ENCODE results near the gene EIF4B.

DNA sequence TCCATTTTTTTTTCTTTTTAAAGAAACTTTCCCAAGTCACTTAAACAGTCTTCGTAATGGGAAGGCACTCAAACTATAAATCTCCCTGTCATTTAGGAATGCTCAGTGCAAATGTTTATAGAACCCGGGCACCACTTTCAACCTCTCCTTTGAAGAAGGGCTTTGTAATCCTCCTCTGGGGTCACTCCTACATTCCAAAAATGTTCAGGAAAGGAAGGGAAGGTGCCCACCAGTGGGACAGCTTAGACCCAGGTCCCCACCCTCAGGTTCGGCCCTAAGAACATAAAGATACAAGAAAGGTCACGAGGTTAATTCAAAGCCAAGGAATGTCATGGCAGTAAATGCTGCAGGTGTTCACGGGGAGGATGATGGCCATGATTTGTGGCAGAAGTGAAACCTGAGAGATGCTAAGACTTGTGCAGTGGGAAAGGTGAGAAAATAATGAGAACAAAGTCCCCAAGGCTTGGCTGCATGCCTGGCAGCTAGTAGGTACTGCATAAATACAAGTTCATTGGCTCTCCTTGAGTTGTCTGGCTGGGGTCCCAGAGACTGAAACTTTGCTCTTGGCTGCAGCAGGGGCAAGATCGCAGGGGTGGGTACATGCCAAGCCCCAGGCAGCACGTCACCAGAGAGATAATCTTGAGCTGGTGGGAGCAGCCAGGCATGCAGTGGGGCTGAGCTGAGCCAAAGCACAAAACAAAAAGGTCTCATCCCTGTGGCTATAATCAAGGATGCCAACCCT lies 36.3 kb upstream of the EIF4B start:
- TF ChIP-seq POLR2A (IDR thresholded peaks at IDR 0.05) = no peak
- TF ChIP-seq, protein P1, sequence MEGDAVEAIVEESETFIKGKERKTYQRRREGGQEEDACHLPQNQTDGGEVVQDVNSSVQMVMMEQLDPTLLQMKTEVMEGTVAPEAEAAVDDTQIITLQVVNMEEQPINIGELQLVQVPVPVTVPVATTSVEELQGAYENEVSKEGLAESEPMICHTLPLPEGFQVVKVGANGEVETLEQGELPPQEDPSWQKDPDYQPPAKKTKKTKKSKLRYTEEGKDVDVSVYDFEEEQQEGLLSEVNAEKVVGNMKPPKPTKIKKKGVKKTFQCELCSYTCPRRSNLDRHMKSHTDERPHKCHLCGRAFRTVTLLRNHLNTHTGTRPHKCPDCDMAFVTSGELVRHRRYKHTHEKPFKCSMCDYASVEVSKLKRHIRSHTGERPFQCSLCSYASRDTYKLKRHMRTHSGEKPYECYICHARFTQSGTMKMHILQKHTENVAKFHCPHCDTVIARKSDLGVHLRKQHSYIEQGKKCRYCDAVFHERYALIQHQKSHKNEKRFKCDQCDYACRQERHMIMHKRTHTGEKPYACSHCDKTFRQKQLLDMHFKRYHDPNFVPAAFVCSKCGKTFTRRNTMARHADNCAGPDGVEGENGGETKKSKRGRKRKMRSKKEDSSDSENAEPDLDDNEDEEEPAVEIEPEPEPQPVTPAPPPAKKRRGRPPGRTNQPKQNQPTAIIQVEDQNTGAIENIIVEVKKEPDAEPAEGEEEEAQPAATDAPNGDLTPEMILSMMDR (IDR thresholded peaks at IDR 0.05 in 4 of 5, conservative IDR thresholded peaks at IDR 0.05 in 1 of 5) = no peak

All from gastrocnemius medialis (tissue), 4 donors.